Sigmoid colon (tissue), 7 donors: ENCODE data around the gene PLXNB1. TPM values are rescaled to one million over a fixed set of nuclear protein-coding genes. Genes with fewer than 3 reads are reported as not detected.

Source experiments
- DNase-seq: peaks from one replicate; pipeline ENCODE4 v3.0.0-alpha.2; 2019
- H3K27ac ChIP-seq, 4 donors: fragments of 200-600 bp; sonication (generic); one replicate each; pipeline ENCODE4 v1.5.1; 2016 to 2019; ENCODE audit warnings: mild to moderate bottlenecking in 1 of 4
- H3K27me3 ChIP-seq, 3 donors: fragments of 200-600 bp; sonication (generic); one replicate each; pipeline ENCODE4 v1.5.1; 2019; ENCODE audit warnings: mild to moderate bottlenecking in 1 of 3
- H3K36me3 ChIP-seq, 4 donors: fragments of 200-600 bp; sonication (generic); one replicate each; pipeline ENCODE4 v1.5.1; 2016 to 2019
- H3K4me1 ChIP-seq, 4 donors: fragments of 200-600 bp; sonication (generic); one replicate each; pipeline ENCODE4 v1.5.1; 2017 to 2019
- H3K4me3 ChIP-seq, 4 donors: fragments of 200-600 bp; sonication (generic); one replicate each; pipeline ENCODE4 v1.5.1; 2017 to 2019; ENCODE audit warnings: mild to moderate bottlenecking in 2 of 4, moderate library complexity in 1 of 4
- H3K9me3 ChIP-seq, 4 donors: fragments of 200-600 bp in 3 of 4; sonication (generic) in 3 of 4; one replicate each; pipeline versions ENCODE4 v1.5.1 to v1.6.1; 2013 to 2019
- EP300 ChIP-seq, 4 donors: sonication (generic); formaldehyde crosslinking; IDR thresholded peaks; one replicate each; pipeline ENCODE4 v1.6.1; 2017; ENCODE audit warnings: antibody characterized with exemption in 4 of 4
- POLR2A ChIP-seq, 2 donors: fragments of 450-650 bp; IDR thresholded peaks; one replicate each; pipeline ENCODE4 v1.6.1; 2016; ENCODE audit warnings: antibody characterized with exemption in 2 of 2, mild to moderate bottlenecking in 2 of 2, moderate library complexity in 2 of 2
- POLR2AphosphoS5 ChIP-seq, 4 donors: sonication (generic); formaldehyde crosslinking; IDR thresholded peaks; one replicate each; pipeline ENCODE4 v1.6.1; 2017; ENCODE audit warnings: antibody characterized with exemption in 4 of 4
- WGBS, 2 donors: extraction: QIAGEN DNeasy Blood & Tissue Kit; methylation state at CpG; one replicate each; pipeline ENCODE4 v1.1.7; 2013; 5-methylcytosine and 5-hydroxymethylcytosine counted together
- intact Hi-C: fragments of 100-400 bp; cut with DNase I; formaldehyde crosslinking; loops from one replicate; pipeline ENCODE4 v1.15.1; 2023
- polyA plus RNA-seq, 3 donors: library from polyadenylated mRNA; stranded (reverse); fragments of 200-250 nt; gene quantifications; one replicate each; pipeline ENCODE4 v1.2.3, GENCODE V29; 2013
- total RNA-seq, 4 donors: library from RNA; depleted of rRNA; stranded (reverse); fragments of >200 nt; gene quantifications; one replicate each; pipeline ENCODE4 v1.1.0, GENCODE V29; 2016
- TF ChIP-seq, protein P1 (sequence below), 4 experiments: fragments of 450-650 bp in 3 of 4; fragments of 200-600 bp in 1 of 4; IDR thresholded peaks; one replicate each; pipeline ENCODE4 v1.5.1; 2016 to 2019; ENCODE audit warnings: antibody characterized with exemption in 4 of 4, mild to moderate bottlenecking in 3 of 4, moderate library complexity in 2 of 4
- donor health status: healthy with polysubstance abuse.
- donor health status: Bipolar disorder and iron deficiency.
- donor health status: healthy.

The PLXNB1 gene, protein sequence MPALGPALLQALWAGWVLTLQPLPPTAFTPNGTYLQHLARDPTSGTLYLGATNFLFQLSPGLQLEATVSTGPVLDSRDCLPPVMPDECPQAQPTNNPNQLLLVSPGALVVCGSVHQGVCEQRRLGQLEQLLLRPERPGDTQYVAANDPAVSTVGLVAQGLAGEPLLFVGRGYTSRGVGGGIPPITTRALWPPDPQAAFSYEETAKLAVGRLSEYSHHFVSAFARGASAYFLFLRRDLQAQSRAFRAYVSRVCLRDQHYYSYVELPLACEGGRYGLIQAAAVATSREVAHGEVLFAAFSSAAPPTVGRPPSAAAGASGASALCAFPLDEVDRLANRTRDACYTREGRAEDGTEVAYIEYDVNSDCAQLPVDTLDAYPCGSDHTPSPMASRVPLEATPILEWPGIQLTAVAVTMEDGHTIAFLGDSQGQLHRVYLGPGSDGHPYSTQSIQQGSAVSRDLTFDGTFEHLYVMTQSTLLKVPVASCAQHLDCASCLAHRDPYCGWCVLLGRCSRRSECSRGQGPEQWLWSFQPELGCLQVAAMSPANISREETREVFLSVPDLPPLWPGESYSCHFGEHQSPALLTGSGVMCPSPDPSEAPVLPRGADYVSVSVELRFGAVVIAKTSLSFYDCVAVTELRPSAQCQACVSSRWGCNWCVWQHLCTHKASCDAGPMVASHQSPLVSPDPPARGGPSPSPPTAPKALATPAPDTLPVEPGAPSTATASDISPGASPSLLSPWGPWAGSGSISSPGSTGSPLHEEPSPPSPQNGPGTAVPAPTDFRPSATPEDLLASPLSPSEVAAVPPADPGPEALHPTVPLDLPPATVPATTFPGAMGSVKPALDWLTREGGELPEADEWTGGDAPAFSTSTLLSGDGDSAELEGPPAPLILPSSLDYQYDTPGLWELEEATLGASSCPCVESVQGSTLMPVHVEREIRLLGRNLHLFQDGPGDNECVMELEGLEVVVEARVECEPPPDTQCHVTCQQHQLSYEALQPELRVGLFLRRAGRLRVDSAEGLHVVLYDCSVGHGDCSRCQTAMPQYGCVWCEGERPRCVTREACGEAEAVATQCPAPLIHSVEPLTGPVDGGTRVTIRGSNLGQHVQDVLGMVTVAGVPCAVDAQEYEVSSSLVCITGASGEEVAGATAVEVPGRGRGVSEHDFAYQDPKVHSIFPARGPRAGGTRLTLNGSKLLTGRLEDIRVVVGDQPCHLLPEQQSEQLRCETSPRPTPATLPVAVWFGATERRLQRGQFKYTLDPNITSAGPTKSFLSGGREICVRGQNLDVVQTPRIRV (N-terminal part only)
- total RNA-seq (100 to 1,000 TPM in 1 of 4 donors, 10 to 100 TPM in 3; 59.9 to 162 (median 79.7) TPM), polyA plus RNA-seq (10 to 100 TPM; 10.2 to 88.0 (median 10.4) TPM)

DNA sequence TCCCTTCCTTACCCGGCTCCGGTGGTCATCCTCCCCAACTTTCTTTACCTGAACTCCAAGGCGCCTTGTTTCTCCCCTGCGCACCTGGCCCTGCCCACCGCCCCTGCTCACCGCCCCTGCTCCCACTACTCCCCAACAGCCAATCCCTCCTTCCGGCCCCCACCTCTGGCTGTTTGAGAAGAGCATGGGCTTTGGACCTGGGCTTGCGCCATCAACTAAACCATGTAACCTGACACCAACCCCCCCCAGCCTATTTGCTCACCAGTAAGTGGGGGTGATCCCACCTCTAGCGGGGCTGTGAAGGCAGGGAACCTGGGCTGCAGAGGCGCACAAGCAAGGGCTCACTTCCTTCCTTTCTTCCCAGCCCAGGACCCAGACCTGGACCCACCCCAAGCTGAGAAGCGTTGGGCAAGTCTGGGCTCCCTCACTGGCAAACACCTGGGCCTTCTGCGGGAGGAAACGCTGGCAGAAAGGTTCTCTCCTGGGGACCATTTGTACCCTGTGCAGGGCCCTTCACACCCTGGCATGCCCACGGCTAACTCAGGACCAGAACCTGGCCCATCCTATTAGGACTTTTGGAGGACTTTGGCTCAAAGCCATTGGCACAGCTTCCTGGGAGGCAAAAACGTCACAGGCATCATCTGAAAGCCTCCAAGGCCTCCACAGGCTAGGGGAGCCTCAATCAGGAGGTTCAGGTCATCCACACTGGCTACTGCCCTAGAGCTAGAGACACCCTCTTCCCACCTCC is at the start of gene PLXNB1:
Gene PLXNB1 (minus strand): TSS at position 127 of the 748 bp plus-strand sequence. CDS start 5,475 bp downstream, outside the sequence.
- intact Hi-C loops: loop anchor here (2.0 to 10.0 kb wide), 2 partner anchors 27 to 235 kb away; no protein-coding TSS in a partner anchor
- H3K36me3 ChIP-seq: peaks cover 0 to 19% (median 6%) of the 10 kb centered on the region in 4 donors
- H3K9me3 ChIP-seq: no peaks in the 10 kb centered on the region
- 6 to 18% methylated on average over 15 of the region's 15 CpGs for WGBS, 2 donors
- peak within 1 kb of the TSS; percentile 92 to 96 (median 93) for H3K27ac ChIP-seq
- H3K4me1 ChIP-seq: peaks cover 0 to 63% (median 55%) of the 10 kb centered on the region in 4 donors
- peak; percentile 95 for DNase-seq
- no peaks in the 10 kb centered on the region for H3K27me3 ChIP-seq
- peak; percentile 28 to 48 (median 36) for TF ChIP-seq POLR2AphosphoS5 (IDR thresholded peaks at IDR 0.05)
- TF ChIP-seq, protein P1, sequence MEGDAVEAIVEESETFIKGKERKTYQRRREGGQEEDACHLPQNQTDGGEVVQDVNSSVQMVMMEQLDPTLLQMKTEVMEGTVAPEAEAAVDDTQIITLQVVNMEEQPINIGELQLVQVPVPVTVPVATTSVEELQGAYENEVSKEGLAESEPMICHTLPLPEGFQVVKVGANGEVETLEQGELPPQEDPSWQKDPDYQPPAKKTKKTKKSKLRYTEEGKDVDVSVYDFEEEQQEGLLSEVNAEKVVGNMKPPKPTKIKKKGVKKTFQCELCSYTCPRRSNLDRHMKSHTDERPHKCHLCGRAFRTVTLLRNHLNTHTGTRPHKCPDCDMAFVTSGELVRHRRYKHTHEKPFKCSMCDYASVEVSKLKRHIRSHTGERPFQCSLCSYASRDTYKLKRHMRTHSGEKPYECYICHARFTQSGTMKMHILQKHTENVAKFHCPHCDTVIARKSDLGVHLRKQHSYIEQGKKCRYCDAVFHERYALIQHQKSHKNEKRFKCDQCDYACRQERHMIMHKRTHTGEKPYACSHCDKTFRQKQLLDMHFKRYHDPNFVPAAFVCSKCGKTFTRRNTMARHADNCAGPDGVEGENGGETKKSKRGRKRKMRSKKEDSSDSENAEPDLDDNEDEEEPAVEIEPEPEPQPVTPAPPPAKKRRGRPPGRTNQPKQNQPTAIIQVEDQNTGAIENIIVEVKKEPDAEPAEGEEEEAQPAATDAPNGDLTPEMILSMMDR (IDR thresholded peaks at IDR 0.05): no peak
- peak in 1 of 2 donors; percentile 26 for TF ChIP-seq POLR2A (IDR thresholded peaks at IDR 0.05)
- TF ChIP-seq EP300 (IDR thresholded peaks at IDR 0.05): no peak
- H3K4me3 ChIP-seq: peak within 1 kb of the TSS; percentile 63 to 93 (median 76)

DNA sequence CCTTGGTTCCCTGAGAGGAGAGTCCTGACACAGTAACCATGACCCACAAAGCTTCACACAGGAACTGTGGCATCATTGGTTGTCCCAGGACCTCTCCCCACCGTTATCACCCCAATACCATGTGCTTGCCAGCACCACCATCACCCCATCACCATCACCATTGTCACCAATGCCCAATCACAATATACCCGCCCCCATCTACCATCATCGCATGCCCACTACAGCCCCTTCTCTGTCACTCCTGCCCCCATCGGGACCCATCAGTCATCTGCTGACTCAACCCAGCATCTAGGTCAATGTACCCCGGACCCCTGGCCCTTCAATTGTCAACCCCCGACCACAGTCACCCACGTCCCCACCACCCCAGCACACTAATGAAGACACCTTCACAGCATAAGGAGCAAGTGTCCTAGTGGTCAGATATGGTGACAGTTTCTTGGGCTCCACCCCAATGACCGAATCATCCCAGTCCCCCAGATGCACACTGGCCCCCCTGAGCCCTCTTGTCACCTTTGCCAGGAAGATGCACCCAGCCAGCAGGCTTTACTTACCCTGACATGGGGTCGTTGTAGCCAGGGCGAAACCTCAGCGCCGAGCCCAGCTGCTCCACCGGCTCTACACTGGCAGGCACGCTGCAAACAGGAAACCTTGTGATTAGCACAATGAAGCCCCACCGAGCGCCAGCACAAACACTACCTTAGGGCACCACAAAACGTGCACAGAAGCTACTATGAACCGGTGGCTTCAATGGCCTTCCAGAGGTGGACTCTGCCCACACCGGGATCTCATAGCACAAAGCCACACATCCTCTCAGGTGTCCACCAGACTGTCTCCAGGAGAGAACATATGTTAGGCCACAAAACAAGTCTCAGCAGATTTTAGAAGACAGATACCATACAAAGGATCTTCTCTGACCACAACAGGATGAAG is 49.0 kb upstream of the PLXNB1 start:
- WGBS, 2 donors: 63 to 87% methylated on average over 19 of the region's 19 CpGs
- H3K4me1 ChIP-seq: no peaks in the 10 kb centered on the region
- DNase-seq: no peak
- no peak overlapping the region for H3K4me3 ChIP-seq
- peaks cover 0 to 7% (median 3%) of the 10 kb centered on the region in 4 donors for H3K36me3 ChIP-seq
- H3K27ac ChIP-seq: no peak overlapping the region
- TF ChIP-seq EP300 (IDR thresholded peaks at IDR 0.05) (no peak), POLR2A (IDR thresholded peaks at IDR 0.05) (no peak), POLR2AphosphoS5 (IDR thresholded peaks at IDR 0.05) (no peak)
- TF ChIP-seq, protein P1 (IDR thresholded peaks at IDR 0.05): no peak
- intact Hi-C loops: no loop called here
- no peaks in the 10 kb centered on the region for H3K27me3 ChIP-seq
- H3K9me3 ChIP-seq: no peaks in the 10 kb centered on the region

DNA sequence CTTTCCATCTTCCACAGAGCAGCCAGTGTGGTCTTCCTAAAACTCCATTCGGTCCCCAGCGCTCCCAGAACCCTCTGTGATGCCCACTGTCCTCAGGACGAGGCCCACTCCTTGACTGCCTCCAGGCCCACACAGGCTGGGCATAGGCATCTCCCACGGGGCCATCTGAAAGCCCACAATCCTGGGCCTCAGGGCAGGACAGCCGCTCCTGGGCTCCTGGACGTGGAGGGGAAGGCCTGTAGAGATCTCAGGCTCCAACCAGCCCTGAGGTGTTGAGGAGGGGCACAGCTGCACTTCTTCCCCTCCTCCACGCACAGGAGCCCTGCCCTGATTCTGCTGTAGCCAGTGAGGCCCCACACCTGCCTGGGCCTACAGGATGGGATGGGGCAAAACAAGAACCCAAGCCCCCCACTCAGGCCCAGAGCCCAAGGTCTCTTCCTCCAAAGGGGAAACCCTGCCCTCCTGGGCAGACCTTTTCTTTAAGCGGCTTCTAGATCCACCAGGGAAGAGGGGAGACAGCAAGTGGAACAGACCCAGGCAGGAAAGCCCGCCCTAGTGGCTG is 48.2 kb upstream of the PLXNB1 start:
- WGBS, 2 donors: 90 to 91% methylated on average over 9 of the region's 9 CpGs
- DNase-seq: no peak
- Histone ChIP-seq H3K27me3 (no peaks in the 10 kb centered on the region), H3K36me3 (peaks cover 0 to 7% (median 3%) of the 10 kb centered on the region in 4 donors), H3K4me3 (no peak overlapping the region), H3K27ac (no peak overlapping the region), H3K9me3 (no peaks in the 10 kb centered on the region), H3K4me1 (peaks cover 0 to 8% (median 5%) of the 10 kb centered on the region in 4 donors)
- TF ChIP-seq POLR2A (IDR thresholded peaks at IDR 0.05) (no peak), EP300 (IDR thresholded peaks at IDR 0.05) (no peak), POLR2AphosphoS5 (IDR thresholded peaks at IDR 0.05) (no peak)
- TF ChIP-seq, protein P1 (IDR thresholded peaks at IDR 0.05): no peak
- intact Hi-C loops: no loop called here
